Urothelium cell line (cell line): ENCODE measurements around the gene SP140.

Source experiments
- DNase-seq: peaks from one replicate; pipeline ENCODE4 v3.0.0; 2011; ENCODE audit warnings: low spot score, mixed read lengths
- FAIRE-seq: peaks from 2 replicates; lab custom pipeline; 2011; peaks lifted over from hg19 to GRCh38; lab: Jason Lieb, UNC

Gene SP140

GRCh38 chr2:230360028-230360427 lies 134.5 kb downstream of the SP140 start:
- FAIRE-seq (no peak), DNase-seq (no peak)

- FAIRE-seq = no peak
- no peak for DNase-seq
These were observed 136.6 kb downstream of the SP140 start for GRCh38 chr2:230362030-230362691.
